ENCODE data around the gene ADAM12.

- TF ChIP-seq CTCF (IDR thresholded peaks at IDR 0.05): no peak
- TF ChIP-seq POLR2A (IDR thresholded peaks at IDR 0.05): no peak
These were observed 189.6 kb downstream of the ADAM12 start for GRCh38 chr10:126198681-126199080.

All from prostate gland (tissue), 2 donors.